H1 (cell line): ENCODE measurements around the gene PROX2. TPM values are rescaled to one million over a fixed set of nuclear protein-coding genes. Genes with fewer than 3 reads are reported as not detected.
A peak's percentile ranks its signal among the peaks of the same experiment; 100 is the strongest.

Source experiments
- CTCF ChIA-PET: fragments of 300-600 bp; sonication (Branson Sonifier 250); formaldehyde crosslinking; loops from one replicate; lab custom pipeline; 2021; ENCODE audit not compliant: partially characterized antibody; lab: Charles Lee
- POLR2A ChIA-PET: fragments of 300-600 bp; sonication (Branson Sonifier 250); formaldehyde crosslinking; loops from one replicate; lab custom pipeline; 2021; ENCODE audit warnings: inconsistent platforms; ENCODE audit not compliant: partially characterized antibody; lab: Charles Lee
- DNase-seq, 2 experiments: peaks; one replicate each; pipeline versions ENCODE4 v3.0.0 to v3.0.0-alpha.2; 2010 to 2022; ENCODE audit warnings: low spot score in 2 of 2, low read depth in 1 of 2, mixed read lengths in 1 of 2
- FAIRE-seq: peaks from 2 replicates; lab custom pipeline; 2011; peaks lifted over from hg19 to GRCh38; lab: Jason Lieb, UNC
- H2AFZ ChIP-seq: 2 replicates; pipeline ENCODE4 v1.8.1; 2012; ENCODE audit warnings: low read length, inconsistent platforms
- H2AK5ac ChIP-seq: 2 replicates; pipeline ENCODE4 v1.6.1; 2013; ENCODE audit warnings: low read depth, low read length
- H2BK120ac ChIP-seq: replicated peaks from 2 replicates; pipeline ENCODE3; 2013; ENCODE audit warnings: low read depth, low read length, inconsistent platforms
- H2BK12ac ChIP-seq: 2 replicates; pipeline ENCODE4 v1.6.1; 2013; ENCODE audit warnings: low read depth, low read length
- H2BK15ac ChIP-seq: 2 replicates; pipeline ENCODE4 v1.6.1; 2013; ENCODE audit warnings: low read length
- H2BK20ac ChIP-seq: 2 replicates; pipeline ENCODE4 v1.6.1; 2013; ENCODE audit warnings: low read length
- H2BK5ac ChIP-seq: 2 replicates; pipeline ENCODE4 v1.6.1; 2013; ENCODE audit warnings: low read depth, low read length
- H3K14ac ChIP-seq: 2 replicates; pipeline ENCODE4 v1.6.1; 2013; ENCODE audit warnings: inconsistent platforms; ENCODE audit not compliant: insufficient read length
- H3K18ac ChIP-seq: 2 replicates; pipeline ENCODE4 v1.6.1; 2013; ENCODE audit warnings: low read length; ENCODE audit errors: extremely low read depth
- H3K23ac ChIP-seq: 2 replicates; pipeline ENCODE4 v1.6.1; 2013; ENCODE audit warnings: inconsistent platforms; ENCODE audit not compliant: insufficient read length
- H3K23me2 ChIP-seq: 2 replicates; pipeline ENCODE4 v1.6.1; 2013; ENCODE audit warnings: low read depth, low read length
- H3K27ac ChIP-seq: 2 replicates; pipeline ENCODE4 v1.6.1; 2011; ENCODE audit warnings: low read depth, low read length, inconsistent platforms
- H3K27me3 ChIP-seq, 4 experiments: replicated peaks in 1 of 4; 1 replicate in 1 of 4; 2 replicates in 3 of 4; pipeline versions ENCODE4 v1.6.1 to v1.8.1; 2011 to 2013; ENCODE audit warnings: low read length in 3 of 4, mild to moderate bottlenecking in 3 of 4, inconsistent platforms in 2 of 4, mixed read lengths in 2 of 4, moderate library complexity in 1 of 4; ENCODE audit not compliant: control insufficient read depth in 3 of 4, insufficient read depth in 3 of 4; ENCODE audit errors: extremely low read depth in 1 of 4
- H3K36me3 ChIP-seq, 4 experiments: 2 replicates each; pipeline versions ENCODE4 v1.6.1 to v1.8.1; 2011 to 2013; ENCODE audit warnings: mild to moderate bottlenecking in 4 of 4, low read length in 3 of 4, moderate library complexity in 2 of 4, control low read depth in 1 of 4, inconsistent platforms in 1 of 4; ENCODE audit not compliant: insufficient read depth in 4 of 4, control insufficient read depth in 2 of 4
- H3K4ac ChIP-seq: replicated peaks from 2 replicates; pipeline ENCODE3; 2013; ENCODE audit warnings: low read length, low read depth, mixed read lengths, inconsistent platforms; ENCODE audit not compliant: insufficient read length
- H3K4me1 ChIP-seq, 4 experiments: replicated peaks in 1 of 4; 1 replicate in 1 of 4; 2 replicates in 3 of 4; pipeline versions ENCODE4 v1.6.1 to v1.8.1; 2011 to 2013; ENCODE audit warnings: low read length in 3 of 4, inconsistent platforms in 2 of 4, mixed read lengths in 1 of 4; ENCODE audit not compliant: insufficient read depth in 4 of 4, control insufficient read depth in 3 of 4
- H3K4me2 ChIP-seq, 2 experiments: 2 replicates each; pipeline versions ENCODE4 v1.6.1 to v1.8.1; 2011 to 2013; ENCODE audit warnings: low read depth in 2 of 2, low read length in 2 of 2, control low read depth in 1 of 2, inconsistent platforms in 1 of 2, mild to moderate bottlenecking in 1 of 2; ENCODE audit not compliant: insufficient read depth in 1 of 2
- H3K4me3 ChIP-seq, 4 experiments: fragments of 200-600, 300-600 bp in 1 of 4; sonication (generic), shearing (Covaris generic), sonication (Bioruptor Twin) in 1 of 4; 2 replicates each; pipeline versions ENCODE4 v1.5.1 to v1.8.1; 2011 to 2016; ENCODE audit warnings: low read length in 4 of 4, low read depth in 3 of 4, control low read depth in 2 of 4, inconsistent platforms in 2 of 4, mild to moderate bottlenecking in 2 of 4, mixed read lengths in 1 of 4, moderate library complexity in 1 of 4; ENCODE audit not compliant: insufficient read depth in 2 of 4; ENCODE audit errors: extremely low read depth in 1 of 4
- H3K56ac ChIP-seq: replicated peaks from 2 replicates; pipeline ENCODE3; 2013; ENCODE audit warnings: low read depth, mild to moderate bottlenecking, mixed read lengths, low read length, inconsistent platforms; ENCODE audit not compliant: insufficient read length
- H3K79me1 ChIP-seq: 2 replicates; pipeline ENCODE4 v1.6.1; 2013; ENCODE audit warnings: low read depth, low read length, control low read depth
- H3K79me2 ChIP-seq, 2 experiments: 2 replicates each; pipeline versions ENCODE4 v1.6.1 to v1.8.1; 2012 to 2013; ENCODE audit warnings: low read length in 2 of 2, mild to moderate bottlenecking in 2 of 2, inconsistent platforms in 1 of 2; ENCODE audit not compliant: insufficient read depth in 2 of 2, control insufficient read depth in 1 of 2
- H3K9ac ChIP-seq, 4 experiments: replicated peaks in 1 of 4; 1 replicate in 1 of 4; 2 replicates in 3 of 4; pipeline versions ENCODE4 v1.6.1 to v1.8.1; 2011 to 2013; ENCODE audit warnings: low read depth in 3 of 4, low read length in 3 of 4, control low read depth in 2 of 4, mild to moderate bottlenecking in 2 of 4, moderate library complexity in 2 of 4, inconsistent platforms in 1 of 4; ENCODE audit errors: extremely low read depth in 1 of 4
- H3K9me3 ChIP-seq, 2 experiments: 2 replicates each; pipeline versions ENCODE4 v1.6.1 to v1.8.1; 2012 to 2013; ENCODE audit warnings: mild to moderate bottlenecking in 2 of 2, moderate library complexity in 2 of 2, control low read depth in 1 of 2, inconsistent platforms in 1 of 2, low read depth in 1 of 2, low read length in 1 of 2, mixed read lengths in 1 of 2; ENCODE audit not compliant: insufficient read depth in 2 of 2
- H4K20me1 ChIP-seq, 2 experiments: replicated peaks in 1 of 2; 2 replicates each; pipeline versions ENCODE3 to v1.8.1; 2011 to 2013; ENCODE audit warnings: inconsistent platforms in 2 of 2, low read length in 2 of 2, mild to moderate bottlenecking in 1 of 2; ENCODE audit not compliant: insufficient read depth in 2 of 2, control insufficient read depth in 1 of 2
- H4K5ac ChIP-seq: 2 replicates; pipeline ENCODE4 v1.6.1; 2013; ENCODE audit warnings: low read length, low read depth, mixed read lengths, inconsistent platforms; ENCODE audit not compliant: insufficient read length
- H4K8ac ChIP-seq: 2 replicates; pipeline ENCODE4 v1.8.0; 2013; ENCODE audit warnings: mild to moderate bottlenecking, moderate library complexity, low read length, inconsistent platforms; ENCODE audit not compliant: insufficient read depth; ENCODE audit errors: extremely low read depth
- H4K91ac ChIP-seq: replicated peaks from 2 replicates; pipeline ENCODE3; 2013; ENCODE audit warnings: low read length, mixed read lengths, inconsistent platforms; ENCODE audit not compliant: insufficient read length
- CHD2 ChIP-seq: IDR thresholded peaks from 2 replicates; pipeline ENCODE4 v1.6.1; 2012; ENCODE audit warnings: low read length, improper control_type of control experiment
- POLR2AphosphoS5 ChIP-seq: IDR thresholded peaks from 2 replicates; pipeline ENCODE4 v1.6.1; 2011; ENCODE audit warnings: low read depth, low read length
- WGBS, 2 experiments: shearing (Covaris generic) in 1 of 2; methylation state at CpG; one replicate each; pipeline versions ENCODE4 v1.1.6 to v1.1.7; 2013 to 2015; ENCODE audit warnings: low lambda C conversion rate in 2 of 2, mixed read lengths in 2 of 2, inconsistent platforms in 1 of 2, low coverage in 1 of 2, missing lambda C conversion rate in 1 of 2; ENCODE audit not compliant: insufficient replicate concordance in 2 of 2, insufficient coverage in 1 of 2, insufficient read length in 1 of 2; ENCODE audit errors: extremely low coverage in 1 of 2, missing lambda C conversion rate in 1 of 2; 5-methylcytosine and 5-hydroxymethylcytosine counted together
- polyA plus RNA-seq, 7 experiments: library from polyadenylated mRNA; depleted of rRNA in 3 of 7; stranded (reverse) in 5 of 7; unstranded in 2 of 7; fragments of >200 nt in 5 of 7; fragments of 200-250 nt in 2 of 7; gene quantifications; 1 replicate in 5 of 7; 2 replicates in 1 of 7; 4 replicates in 1 of 7; pipeline versions ENCODE4 v1.2.1 to v1.2.3, GENCODE V29; 2011 to 2013; ENCODE audit warnings: missing spikeins in 2 of 7, mixed read lengths in 2 of 7
- total RNA-seq: library from RNA; stranded (reverse); fragmentation: NEBNext Ultra II Directional; extraction: Animal tissue kit (Norgen Biotek cat#: 25700); gene quantifications from 2 replicates; pipeline ENCODE4 v1.2.1, GENCODE V29; 2021

PROX2 gene
- total and polyA plus RNA-seq, 2 of the 8 experiments (the other 6 are each of a cell fraction or from before 2014, with no cell fraction given), result 0.03 TPM; not detected in 1

DNA sequence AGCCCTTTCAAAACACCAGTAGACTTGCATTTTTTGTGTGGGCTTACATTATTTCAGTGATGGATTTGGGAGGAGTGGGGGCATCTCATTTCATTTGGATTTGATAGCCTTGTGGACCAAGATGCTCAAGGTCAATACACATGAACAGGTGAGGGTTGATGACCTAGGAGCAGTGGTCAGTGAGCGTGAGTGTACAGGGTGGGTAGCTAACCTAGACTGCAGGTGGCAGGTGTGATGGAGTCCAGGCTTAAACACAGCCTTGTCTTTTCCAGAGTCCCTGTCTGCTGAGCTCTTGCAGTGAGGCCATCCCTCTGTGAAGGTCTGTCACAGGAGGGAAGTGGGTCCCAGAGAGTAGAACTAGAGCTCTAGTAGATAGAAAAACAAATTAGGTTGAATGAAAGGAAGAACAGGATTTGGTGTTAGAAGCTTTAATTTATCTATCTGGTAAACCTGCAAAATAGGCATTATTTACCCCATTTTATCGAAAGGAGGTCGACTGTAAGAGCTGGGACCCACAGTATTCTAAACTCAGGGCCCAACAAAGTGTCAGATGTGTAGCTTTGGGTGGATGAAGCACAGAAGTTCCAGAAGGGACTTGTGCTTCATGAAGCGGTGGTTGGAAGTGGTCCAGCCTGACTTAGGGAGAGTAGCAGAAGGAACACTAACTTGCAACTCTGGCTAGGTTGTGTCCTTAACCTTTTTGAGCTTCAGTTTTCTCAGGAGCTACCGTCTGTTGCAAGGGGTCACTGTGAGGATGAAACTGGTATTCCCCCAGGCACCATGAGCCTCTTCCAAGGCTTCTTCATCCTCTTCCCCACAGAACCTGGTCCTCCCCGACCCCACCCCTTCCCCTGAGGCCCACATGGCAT is 28.9 kb upstream of the PROX2 start:
- Histone ChIP-seq H2BK20ac (no peak overlapping the region), H4K20me1 (peaks cover 4 to 10% of the 10 kb centered on the region in 2 experiments), H3K56ac (no peak overlapping the region), H3K79me2 (no peaks in the 10 kb centered on the region), H3K14ac (no peak overlapping the region), H4K5ac (no peak overlapping the region), H3K23me2 (no peaks in the 10 kb centered on the region), H2BK5ac (no peak overlapping the region), H2AFZ (no peak overlapping the region), H3K9ac (no peak overlapping the region), H3K4me1 (no peaks in the 10 kb centered on the region; a peak in 1 of 7 replicates), H3K23ac (no peak overlapping the region), H3K36me3 (peaks cover 22 to 46% (median 36%) of the 10 kb centered on the region in 4 experiments), H2BK120ac (no peak overlapping the region), H3K18ac (no peak overlapping the region), H3K4me2 (no peak overlapping the region), H2AK5ac (no peak overlapping the region), H2BK15ac (no peak overlapping the region), H3K27ac (no peak overlapping the region), H4K91ac (no peak overlapping the region), H4K8ac (no peak overlapping the region), H2BK12ac (no peak overlapping the region), H3K9me3 (no peaks in the 10 kb centered on the region), H3K79me1 (no peaks in the 10 kb centered on the region), H3K4me3 (no peak overlapping the region), H3K4ac (no peak overlapping the region), H3K27me3 (no peaks in the 10 kb centered on the region)
- ChIA-PET CTCF (interaction anchor here (0.5 to 24.8 kb wide), 36 partner anchors 11 to 1551 kb away, joined by 3 to 509 read pairs (median 5); partner anchors contain the start of genes ACYP1, PGF, PROX2 and RPS6KL1), POLR2A (interaction anchor here (0.8 to 6.8 kb wide), 17 partner anchors 10 to 393 kb away, joined by 3 to 80 read pairs (median 6); partner anchors contain the start of genes ACYP1, DLST, EIF2B2 and PROX2)
- DNase-seq (no peak), FAIRE-seq (no peak)
- no peak for TF ChIP-seq CHD2
- peak; percentile 29 for TF ChIP-seq POLR2AphosphoS5
- 92% methylated on average over 5 of the region's 6 CpGs; no CpG with 5 or more reads in 1 of the 2 experiments for WGBS, 2 experiments
